ENCODE results near the gene BCL11B. TPM values are rescaled to one million over a fixed set of nuclear protein-coding genes. Genes with fewer than 3 reads are reported as not detected.

Gene BCL11B
- total and polyA plus RNA-seq, 2 donors (not counting 1 experiment from before 2014, with no cell fraction given) = 0.33 to 0.42 TPM

GRCh38 chr14:99278836-99279235 is 6.8 kb upstream of the BCL11B start:
- H4K20me1 ChIP-seq (ENCODE audit: control insufficient read depth, insufficient read depth, low read length, poor library complexity, severe bottlenecking) = no peaks in the 10 kb centered on the region
- intact Hi-C loops (cut with micrococcal nuclease) = no loop called here
- no peaks in the 10 kb centered on the region for H3K9me3 Mint-ChIP-seq (ENCODE audit: insufficient read depth)
- H3K27ac Mint-ChIP-seq = no peak overlapping the region
- ATAC-seq (ENCODE audit: low read depth) (no peak), DNase-seq (no peak)
- no peak overlapping the region for H3K4me3 ChIP-seq (ENCODE audit: control extremely low read depth in 1 of 5, extremely low read depth in 1 of 5, insufficient read depth in 1 of 5, low read depth in 2 of 5, low read length in 4 of 5)
- 58% methylated on average over 2 of the region's 6 CpGs for WGBS (ENCODE audit: insufficient coverage)
- POLR2A ChIA-PET = no interaction called here
- H3K36me3 ChIP-seq (replicated peaks in 1 of 2; ENCODE audit: control extremely low read depth in 1 of 2, control insufficient read depth in 1 of 2, extremely low read depth in 1 of 2, insufficient read depth in 2 of 2, low read length in 1 of 2) = no peaks in the 10 kb centered on the region
- TF ChIP-seq CTCF (IDR thresholded peaks at IDR 0.05) (no peak), EZH2 (IDR thresholded peaks at IDR 0.05; ENCODE audit: borderline replicate concordance, insufficient read depth, low read depth, low read length, poor library complexity, severe bottlenecking) (no peak)
- H3K79me2 ChIP-seq (ENCODE audit: control insufficient read depth, insufficient read depth, low read length) = no peaks in the 10 kb centered on the region
- H3K27ac ChIP-seq (ENCODE audit: low read length in 2 of 2) = no peak overlapping the region
- H3K4me1 Mint-ChIP-seq = peaks cover 6% of the 10 kb centered on the region
- CTCF ChIA-PET = no interaction called here
- peaks cover 0 to 5% (median 0%) of the 10 kb centered on the region in 3 donors for H3K9me3 ChIP-seq (ENCODE audit: control extremely low read depth in 1 of 3, control insufficient read depth in 2 of 3, insufficient read depth in 1 of 3, low read length in 2 of 3)
- peaks cover 58% of the 10 kb centered on the region for H3K27me3 Mint-ChIP-seq
- H3K4me3 Mint-ChIP-seq = no peak overlapping the region
- H3K4me1 ChIP-seq (ENCODE audit: control insufficient read depth in 2 of 2, insufficient read depth in 2 of 2, low read length in 2 of 2) = peaks cover 5 to 10% of the 10 kb centered on the region in 2 donors
- H3K27me3 ChIP-seq (replicated peaks in 1 of 4; ENCODE audit: control extremely low read depth in 1 of 4, control insufficient read depth in 3 of 4, insufficient read depth in 4 of 4, low read length in 3 of 4) = peaks cover 0 to 39% (median 32%) of the 10 kb centered on the region in 4 experiments
- no peak overlapping the region for H3K9ac ChIP-seq (ENCODE audit: low read length)
- no peak overlapping the region for H3K4me2 ChIP-seq (replicated peaks; ENCODE audit: low read depth, low read length, poor library complexity, severe bottlenecking)
- no peak overlapping the region for H2AFZ ChIP-seq (ENCODE audit: insufficient read depth, low read depth, low read length, poor library complexity, severe bottlenecking)

GRCh38 chr14:99277530-99277929 is 5.5 kb upstream of the BCL11B start:
- Histone ChIP-seq H3K79me2 (ENCODE audit: control insufficient read depth, insufficient read depth, low read length) (no peaks in the 10 kb centered on the region), H3K9me3 (ENCODE audit: control extremely low read depth in 1 of 3, control insufficient read depth in 2 of 3, insufficient read depth in 1 of 3, low read length in 2 of 3) (peaks cover 0 to 11% (median 0%) of the 10 kb centered on the region in 3 donors), H3K4me1 (ENCODE audit: control insufficient read depth in 2 of 2, insufficient read depth in 2 of 2, low read length in 2 of 2) (peaks cover 17 to 22% of the 10 kb centered on the region in 2 donors), H4K20me1 (ENCODE audit: control insufficient read depth, insufficient read depth, low read length, poor library complexity, severe bottlenecking) (no peaks in the 10 kb centered on the region), H3K4me2 (replicated peaks; ENCODE audit: low read depth, low read length, poor library complexity, severe bottlenecking) (no peak overlapping the region), H3K27me3 (replicated peaks in 1 of 4; ENCODE audit: control extremely low read depth in 1 of 4, control insufficient read depth in 3 of 4, insufficient read depth in 4 of 4, low read length in 3 of 4) (peaks cover 0 to 52% (median 37%) of the 10 kb centered on the region in 4 experiments), H3K27ac (ENCODE audit: low read length in 2 of 2) (no peak overlapping the region), H2AFZ (ENCODE audit: insufficient read depth, low read depth, low read length, poor library complexity, severe bottlenecking) (no peak overlapping the region), H3K9ac (ENCODE audit: low read length) (no peak overlapping the region), H3K36me3 (replicated peaks in 1 of 2; ENCODE audit: control extremely low read depth in 1 of 2, control insufficient read depth in 1 of 2, extremely low read depth in 1 of 2, insufficient read depth in 2 of 2, low read length in 1 of 2) (no peaks in the 10 kb centered on the region), H3K4me3 (ENCODE audit: control extremely low read depth in 1 of 5, extremely low read depth in 1 of 5, insufficient read depth in 1 of 5, low read depth in 2 of 5, low read length in 4 of 5) (no peak overlapping the region)
- DNase-seq (no peak), ATAC-seq (ENCODE audit: low read depth) (no peak)
- Mint-ChIP-seq H3K9me3 (ENCODE audit: insufficient read depth) (no peaks in the 10 kb centered on the region), H3K27ac (no peak overlapping the region), H3K4me3 (no peak overlapping the region), H3K27me3 (peaks cover 64% of the 10 kb centered on the region), H3K4me1 (peaks cover 12% of the 10 kb centered on the region)
- WGBS (ENCODE audit: insufficient coverage) = no CpG with 5 or more reads among the region's 2 CpGs
- ChIA-PET CTCF (interaction anchor here (1.0 kb wide), 1 partner anchor 42 kb away, joined by 3 read pairs; no protein-coding TSS in a partner anchor), POLR2A (no interaction called here)
- intact Hi-C loops (cut with micrococcal nuclease) = no loop called here
- TF ChIP-seq EZH2 (IDR thresholded peaks at IDR 0.05; ENCODE audit: borderline replicate concordance, insufficient read depth, low read depth, low read length, poor library complexity, severe bottlenecking) = no peak
- TF ChIP-seq CTCF (IDR thresholded peaks at IDR 0.05) = no peak
